Subcutaneous adipose tissue (tissue), 4 donors: ENCODE measurements around the gene PIGT. TPM values are rescaled to one million over a fixed set of nuclear protein-coding genes. Genes with fewer than 3 reads are reported as not detected.

Experiments used
- total RNA-seq, 4 donors: library from RNA; depleted of rRNA; stranded (reverse); fragments of >200 nt; gene quantifications; one replicate each; pipeline ENCODE4 v1.1.0, GENCODE V29; 2016
- TF ChIP-seq, protein P1 (sequence below): fragments of 450-650 bp; IDR thresholded peaks from one replicate; pipeline ENCODE4 v1.5.1; 2016; ENCODE audit warnings: low read depth, mild to moderate bottlenecking, control low read depth, antibody characterized with exemption, moderate library complexity

The PIGT gene
- total RNA-seq, 4 donors from 2014 or later, result 49.5 to 94.0 (median 79.9) TPM

DNA sequence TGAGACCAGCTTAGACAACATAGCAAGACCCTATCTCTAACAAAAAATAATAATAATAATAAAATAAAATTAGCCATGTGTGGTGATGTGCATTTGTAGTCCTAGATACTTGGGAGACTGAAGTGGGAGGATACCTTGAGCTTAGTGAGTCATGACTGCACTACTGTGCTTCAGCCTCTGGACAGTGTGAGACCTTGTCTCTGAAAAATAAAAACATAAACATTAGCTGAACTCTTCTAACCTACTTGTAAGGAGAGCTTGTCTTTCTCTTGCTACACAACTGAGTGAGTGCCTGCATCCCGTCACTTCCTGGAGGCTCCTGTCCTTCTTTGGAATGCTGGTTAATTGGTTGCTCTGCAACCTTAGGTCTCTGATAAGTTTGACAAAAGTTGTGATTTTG lies 13.0 kb upstream of the PIGT start:
- TF ChIP-seq, protein P1, sequence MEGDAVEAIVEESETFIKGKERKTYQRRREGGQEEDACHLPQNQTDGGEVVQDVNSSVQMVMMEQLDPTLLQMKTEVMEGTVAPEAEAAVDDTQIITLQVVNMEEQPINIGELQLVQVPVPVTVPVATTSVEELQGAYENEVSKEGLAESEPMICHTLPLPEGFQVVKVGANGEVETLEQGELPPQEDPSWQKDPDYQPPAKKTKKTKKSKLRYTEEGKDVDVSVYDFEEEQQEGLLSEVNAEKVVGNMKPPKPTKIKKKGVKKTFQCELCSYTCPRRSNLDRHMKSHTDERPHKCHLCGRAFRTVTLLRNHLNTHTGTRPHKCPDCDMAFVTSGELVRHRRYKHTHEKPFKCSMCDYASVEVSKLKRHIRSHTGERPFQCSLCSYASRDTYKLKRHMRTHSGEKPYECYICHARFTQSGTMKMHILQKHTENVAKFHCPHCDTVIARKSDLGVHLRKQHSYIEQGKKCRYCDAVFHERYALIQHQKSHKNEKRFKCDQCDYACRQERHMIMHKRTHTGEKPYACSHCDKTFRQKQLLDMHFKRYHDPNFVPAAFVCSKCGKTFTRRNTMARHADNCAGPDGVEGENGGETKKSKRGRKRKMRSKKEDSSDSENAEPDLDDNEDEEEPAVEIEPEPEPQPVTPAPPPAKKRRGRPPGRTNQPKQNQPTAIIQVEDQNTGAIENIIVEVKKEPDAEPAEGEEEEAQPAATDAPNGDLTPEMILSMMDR, result no peak

DNA sequence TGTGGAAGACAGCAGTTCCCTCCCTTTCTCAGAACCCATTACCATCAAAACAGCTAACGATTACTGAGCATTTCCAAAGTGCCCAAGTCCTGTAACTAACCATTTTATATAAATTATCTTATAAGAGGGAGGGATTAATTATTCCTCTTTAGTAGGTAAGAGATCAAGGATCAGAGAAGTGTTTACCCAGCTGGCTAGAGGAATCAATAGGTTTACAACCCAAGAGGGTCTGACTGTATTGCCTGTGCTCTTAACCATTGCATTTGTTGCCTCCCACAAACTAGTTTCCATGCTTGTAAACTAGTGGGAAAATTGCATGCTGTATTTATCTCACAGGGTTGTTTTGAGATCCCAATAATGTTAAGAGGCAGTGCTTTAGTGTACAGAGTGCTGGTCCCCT lies 11.5 kb upstream of the PIGT start:
- TF ChIP-seq, protein P1, result no peak

DNA sequence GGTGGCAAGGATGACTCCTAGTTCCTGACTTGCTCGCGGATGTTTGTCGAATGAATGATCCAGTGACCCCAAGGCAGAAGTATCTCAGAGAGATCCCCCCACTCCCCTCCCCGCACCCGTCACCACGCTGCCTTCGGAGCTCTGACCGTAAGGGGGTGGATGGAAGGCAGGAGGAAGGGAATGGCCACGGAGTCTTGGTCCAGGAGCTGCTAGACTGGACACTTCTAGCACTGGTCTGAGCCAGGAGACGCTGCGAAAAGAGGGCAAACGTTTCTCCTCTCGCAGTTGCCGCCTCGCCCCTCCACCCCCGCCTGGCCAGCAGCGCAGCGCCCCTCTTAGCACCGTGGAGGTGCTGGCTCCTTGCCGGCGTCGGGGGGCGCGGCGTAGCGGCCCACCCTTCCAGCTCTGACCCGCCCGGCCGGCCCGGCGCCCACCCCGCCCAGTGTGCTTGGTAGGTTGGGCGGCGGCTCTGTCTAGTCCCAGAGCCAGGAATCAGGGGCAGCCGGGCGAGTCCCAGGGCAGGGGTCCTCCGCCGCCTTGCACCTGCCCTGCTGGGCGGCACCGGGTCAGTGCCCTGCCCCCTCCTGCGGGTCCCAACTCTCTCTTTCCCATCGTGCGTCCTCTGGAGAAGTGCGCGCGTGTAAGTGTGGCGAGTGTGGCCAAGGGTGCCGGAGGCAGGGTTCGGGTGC lies 10.2 kb upstream of the PIGT start:
- TF ChIP-seq, protein P1, result no peak

DNA sequence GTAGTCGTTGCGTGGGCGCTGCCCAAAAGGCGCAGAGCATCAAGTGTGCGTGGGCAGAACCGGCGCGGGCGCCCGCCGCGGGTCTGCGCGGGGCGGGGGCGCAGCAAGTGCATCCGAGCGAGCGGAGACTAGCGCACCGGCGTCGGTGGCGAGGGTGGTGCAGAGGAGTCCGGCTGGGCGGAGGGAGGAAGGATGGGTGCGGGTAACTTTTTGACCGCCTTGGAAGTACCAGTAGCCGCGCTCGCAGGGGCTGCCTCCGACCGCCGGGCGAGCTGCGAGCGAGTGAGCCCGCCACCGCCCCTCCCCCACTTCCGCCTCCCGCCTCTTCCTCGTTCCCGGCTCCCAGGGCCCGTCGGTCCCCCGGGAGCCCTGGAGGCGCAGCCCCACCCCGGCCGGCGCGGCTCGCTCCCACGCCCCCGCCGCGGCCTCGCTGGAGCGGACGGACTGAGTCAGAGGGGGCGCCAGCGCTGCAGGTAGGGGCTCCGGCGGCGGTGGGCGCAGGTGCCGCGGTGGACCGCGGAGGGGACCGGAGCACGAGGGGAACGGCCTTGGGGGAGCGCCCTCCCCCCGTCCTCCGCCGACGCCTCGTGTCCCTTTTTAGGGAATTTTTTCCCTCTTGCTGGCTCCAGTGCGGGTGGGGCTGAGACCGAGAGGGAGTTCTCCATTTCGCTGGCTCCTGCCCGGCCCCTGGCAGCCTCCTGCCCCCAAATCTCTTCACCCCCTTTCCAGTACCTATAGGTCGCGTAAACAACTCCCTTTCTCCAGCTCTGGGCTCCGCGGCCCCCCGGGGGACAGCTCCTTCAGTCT lies 9.5 kb upstream of the PIGT start:
- TF ChIP-seq, protein P1, result no peak

DNA sequence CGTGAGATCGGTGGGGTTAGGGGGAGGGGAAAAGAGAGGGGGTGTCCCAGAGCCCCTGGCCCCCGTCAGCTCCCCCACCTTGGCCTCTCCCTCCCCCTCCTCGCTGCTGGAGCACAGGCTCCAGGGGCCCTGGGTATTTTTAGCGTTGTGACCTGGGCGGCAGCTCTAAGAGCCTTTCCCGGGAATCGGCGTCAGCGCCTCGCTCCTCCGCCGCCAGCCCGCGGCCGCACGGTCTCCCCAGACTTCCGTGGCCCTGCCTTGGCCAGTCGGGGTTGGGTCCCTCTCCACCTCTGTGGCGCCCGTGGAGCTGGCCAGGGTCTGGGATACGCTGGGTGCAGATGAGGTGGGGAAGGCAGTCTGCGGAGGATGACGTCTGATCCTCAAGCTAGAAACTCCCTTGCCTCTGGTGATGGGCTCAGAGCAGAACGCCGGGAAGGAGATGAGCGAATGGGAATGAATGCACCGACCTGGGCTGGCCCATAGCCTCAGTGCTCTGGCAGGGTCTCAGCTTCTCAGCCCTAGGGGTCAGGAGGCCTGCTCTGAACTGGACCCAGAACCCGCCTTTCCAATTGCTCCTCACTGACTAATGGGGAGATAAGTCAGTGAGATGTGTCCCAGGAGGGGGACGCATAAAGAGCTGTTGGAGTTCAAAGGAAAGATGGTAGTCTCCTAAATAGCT lies 8.7 kb upstream of the PIGT start:
- TF ChIP-seq, protein P1, result no peak

DNA sequence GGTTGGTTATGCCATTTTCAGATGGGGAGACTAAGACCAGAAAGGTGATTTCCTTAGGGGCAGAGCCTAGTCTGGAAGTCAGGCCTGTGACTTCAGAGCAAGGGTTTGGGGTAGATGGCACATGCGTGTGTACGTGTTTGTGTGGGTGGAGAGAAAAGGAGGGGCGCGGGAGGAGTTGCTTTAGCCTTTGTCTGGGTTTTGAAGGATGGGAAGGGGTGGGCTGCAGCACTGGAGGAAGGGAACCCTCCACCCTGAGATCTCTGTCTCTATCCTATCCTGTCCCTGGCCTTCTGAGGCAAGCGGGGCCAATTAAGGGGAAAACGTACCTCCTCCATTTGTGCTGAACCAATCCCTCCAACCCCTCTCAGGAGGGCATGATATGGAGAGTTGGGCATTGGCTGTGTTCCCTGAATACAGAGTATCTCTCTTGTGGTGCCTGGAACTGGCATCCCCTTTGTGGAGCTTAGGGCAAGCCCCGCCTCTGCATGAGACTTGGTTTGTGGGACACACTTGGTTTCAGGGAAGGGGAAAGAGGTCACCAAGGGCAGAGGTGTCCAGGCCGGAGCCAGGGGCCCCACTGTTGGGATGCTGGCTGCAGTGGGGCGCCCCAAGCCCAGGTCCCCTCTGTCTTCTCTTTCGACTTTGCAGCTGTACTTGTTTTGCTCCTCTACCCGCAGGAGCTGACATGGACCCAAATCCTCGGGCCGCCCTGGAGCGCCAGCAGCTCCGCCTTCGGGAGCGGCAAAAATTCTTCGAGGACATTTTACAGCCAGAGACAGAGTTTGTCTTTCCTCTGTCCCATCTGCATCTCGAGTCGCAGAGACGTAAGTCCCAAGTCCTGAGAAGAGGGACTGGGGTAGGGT lies 7.9 kb upstream of the PIGT start, which contains the start of gene DBNDD2:
TSS of gene DBNDD2 (plus strand) at position 507 of the 863 bp plus-strand sequence. CDS start at position 686, 179 bp downstream.
- TF ChIP-seq, protein P1, result no peak
